ENCODE results near the gene TRIL.

TRIL gene

DNA sequence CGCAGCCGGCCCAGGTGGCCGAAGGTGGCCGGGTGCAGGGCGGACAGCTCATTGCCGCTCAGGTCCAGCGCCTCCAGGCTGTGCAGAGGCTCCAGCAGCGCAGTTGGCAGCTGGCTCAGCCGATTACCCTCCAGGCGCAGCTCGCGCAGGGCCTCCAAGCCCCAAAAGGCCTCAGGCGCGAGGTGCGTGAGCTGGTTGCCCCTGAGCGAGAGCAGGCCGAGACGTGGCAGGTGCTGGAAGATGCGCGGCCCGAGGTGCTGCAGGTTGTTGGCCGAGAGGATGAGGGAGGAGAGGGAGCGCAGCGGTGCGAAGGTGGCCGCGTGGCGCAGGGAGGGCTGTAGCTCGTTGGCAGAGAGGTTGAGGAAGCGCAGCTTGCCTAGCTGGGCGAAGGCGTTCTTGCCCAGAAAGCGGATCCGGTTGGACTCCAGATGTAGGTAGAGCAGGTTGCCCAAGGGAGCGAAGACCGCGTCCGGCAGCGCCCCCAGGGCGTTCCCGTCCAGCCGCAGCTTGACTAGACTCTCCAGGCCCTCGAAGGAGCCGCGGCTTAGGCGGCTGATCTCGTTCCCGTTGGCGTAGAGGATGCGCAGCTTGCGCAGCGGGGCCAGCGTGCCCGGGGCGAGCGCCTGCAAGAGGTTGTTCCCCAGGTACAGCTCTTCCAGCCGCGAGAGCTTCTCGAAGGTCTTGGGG, 923 bp downstream of the TRIL start:
- no peak overlapping the region for H3K27ac ChIP-seq
- no peaks in the 10 kb centered on the region for H3K36me3 ChIP-seq (ENCODE audit: insufficient read depth)
- no peaks in the 10 kb centered on the region for H4K20me1 ChIP-seq (ENCODE audit: insufficient read depth)
- TF ChIP-seq, protein P1, sequence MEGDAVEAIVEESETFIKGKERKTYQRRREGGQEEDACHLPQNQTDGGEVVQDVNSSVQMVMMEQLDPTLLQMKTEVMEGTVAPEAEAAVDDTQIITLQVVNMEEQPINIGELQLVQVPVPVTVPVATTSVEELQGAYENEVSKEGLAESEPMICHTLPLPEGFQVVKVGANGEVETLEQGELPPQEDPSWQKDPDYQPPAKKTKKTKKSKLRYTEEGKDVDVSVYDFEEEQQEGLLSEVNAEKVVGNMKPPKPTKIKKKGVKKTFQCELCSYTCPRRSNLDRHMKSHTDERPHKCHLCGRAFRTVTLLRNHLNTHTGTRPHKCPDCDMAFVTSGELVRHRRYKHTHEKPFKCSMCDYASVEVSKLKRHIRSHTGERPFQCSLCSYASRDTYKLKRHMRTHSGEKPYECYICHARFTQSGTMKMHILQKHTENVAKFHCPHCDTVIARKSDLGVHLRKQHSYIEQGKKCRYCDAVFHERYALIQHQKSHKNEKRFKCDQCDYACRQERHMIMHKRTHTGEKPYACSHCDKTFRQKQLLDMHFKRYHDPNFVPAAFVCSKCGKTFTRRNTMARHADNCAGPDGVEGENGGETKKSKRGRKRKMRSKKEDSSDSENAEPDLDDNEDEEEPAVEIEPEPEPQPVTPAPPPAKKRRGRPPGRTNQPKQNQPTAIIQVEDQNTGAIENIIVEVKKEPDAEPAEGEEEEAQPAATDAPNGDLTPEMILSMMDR (conservative IDR thresholded peaks at IDR 0.05; ENCODE audit: low read depth, low read length): no peak
- no peak overlapping the region for H3K4me3 ChIP-seq (IDR thresholded peaks at IDR 0.05; ENCODE audit: insufficient read depth, low read depth, low read length)
- no peaks in the 10 kb centered on the region for H3K79me2 ChIP-seq (ENCODE audit: insufficient read depth, low read depth)
- H3K4me2 ChIP-seq: no peak overlapping the region
- H3K9ac ChIP-seq: no peak overlapping the region
- no peak overlapping the region for H2AFZ ChIP-seq (ENCODE audit: low read depth)
- no peaks in the 10 kb centered on the region for H3K4me1 ChIP-seq (ENCODE audit: low read depth, poor library complexity, severe bottlenecking)
- no peaks in the 10 kb centered on the region for H3K27me3 ChIP-seq (ENCODE audit: insufficient read depth, low read depth)

- Histone ChIP-seq H3K4me3 (IDR thresholded peaks at IDR 0.05; ENCODE audit: insufficient read depth, low read depth, low read length) (no peak overlapping the region), H2AFZ (ENCODE audit: low read depth) (peak overlapping the region; percentile 56), H3K9ac (no peak overlapping the region), H3K27me3 (ENCODE audit: insufficient read depth, low read depth) (no peaks in the 10 kb centered on the region), H3K79me2 (ENCODE audit: insufficient read depth, low read depth) (no peaks in the 10 kb centered on the region), H3K27ac (no peak overlapping the region), H3K4me2 (peak overlapping the region; percentile 37; the same call in 1 of the 2 replicates), H4K20me1 (ENCODE audit: insufficient read depth) (no peaks in the 10 kb centered on the region), H3K36me3 (ENCODE audit: insufficient read depth) (no peaks in the 10 kb centered on the region), H3K4me1 (ENCODE audit: low read depth, poor library complexity, severe bottlenecking) (no peaks in the 10 kb centered on the region)
- TF ChIP-seq, protein P1 (conservative IDR thresholded peaks at IDR 0.05; ENCODE audit: low read depth, low read length): no peak; the same call in 1 of the 2 replicates
Observed at GRCh38 chr7:28956608-28957063, 1.5 kb downstream of the TRIL start.

DNA sequence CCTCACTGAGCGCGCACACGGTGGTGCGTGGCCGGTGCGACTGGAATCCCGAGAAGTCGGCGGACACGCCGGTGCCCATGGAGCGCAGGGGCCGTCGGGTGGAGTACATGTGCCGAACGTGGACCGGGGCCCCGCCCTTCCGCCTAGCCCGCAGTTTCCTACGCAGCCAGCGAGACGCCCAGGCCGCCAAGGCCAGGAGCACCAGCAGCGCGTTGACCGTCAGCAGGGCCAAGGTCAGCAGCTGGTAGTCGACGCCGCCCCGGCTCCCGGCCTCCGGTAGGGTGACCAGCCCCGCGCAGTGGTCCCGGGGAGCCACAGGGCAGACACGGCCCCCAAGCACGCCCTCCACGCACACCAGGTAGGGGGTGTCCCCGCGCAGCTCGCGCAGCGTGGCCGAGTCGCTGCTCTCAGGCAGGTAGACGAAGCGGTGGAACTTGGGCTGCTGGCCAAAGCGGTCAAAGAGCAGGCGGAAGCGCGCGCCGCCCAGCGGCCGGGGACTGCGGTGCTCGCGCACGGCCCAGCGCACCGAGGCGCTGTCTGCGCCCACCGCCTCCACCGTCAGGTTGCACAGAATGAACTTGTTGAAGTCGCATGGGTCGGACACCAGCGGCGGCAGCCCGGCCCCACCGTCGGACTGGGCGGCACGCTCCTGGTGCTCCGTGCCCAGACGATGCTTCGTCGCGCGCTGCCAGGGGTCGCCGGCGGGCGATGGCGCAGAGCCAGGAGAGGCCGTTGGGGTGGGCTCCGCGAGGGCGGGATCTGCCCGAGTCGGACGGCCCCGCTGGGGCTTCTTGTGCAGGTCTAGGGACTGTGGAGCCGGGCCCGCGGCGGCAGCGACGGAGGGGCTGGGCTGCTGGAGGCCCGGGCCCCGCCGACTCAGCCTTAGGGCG, 2.2 kb downstream of the TRIL start:
- H3K27me3 ChIP-seq (ENCODE audit: insufficient read depth, low read depth): no peaks in the 10 kb centered on the region
- H3K36me3 ChIP-seq (ENCODE audit: insufficient read depth): no peaks in the 10 kb centered on the region
- TF ChIP-seq, protein P1 (conservative IDR thresholded peaks at IDR 0.05; ENCODE audit: low read depth, low read length): peak; percentile 39
- H3K4me1 ChIP-seq (ENCODE audit: low read depth, poor library complexity, severe bottlenecking): no peaks in the 10 kb centered on the region
- H3K79me2 ChIP-seq (ENCODE audit: insufficient read depth, low read depth): no peaks in the 10 kb centered on the region
- no peaks in the 10 kb centered on the region for H4K20me1 ChIP-seq (ENCODE audit: insufficient read depth)
- no peak overlapping the region for H3K9ac ChIP-seq
- no peak overlapping the region for H3K4me3 ChIP-seq (IDR thresholded peaks at IDR 0.05; ENCODE audit: insufficient read depth, low read depth, low read length)
- no peak overlapping the region for H3K27ac ChIP-seq
- peak overlapping the region; percentile 37 for H3K4me2 ChIP-seq
- peak overlapping the region; percentile 56 for H2AFZ ChIP-seq (ENCODE audit: low read depth)

DNA sequence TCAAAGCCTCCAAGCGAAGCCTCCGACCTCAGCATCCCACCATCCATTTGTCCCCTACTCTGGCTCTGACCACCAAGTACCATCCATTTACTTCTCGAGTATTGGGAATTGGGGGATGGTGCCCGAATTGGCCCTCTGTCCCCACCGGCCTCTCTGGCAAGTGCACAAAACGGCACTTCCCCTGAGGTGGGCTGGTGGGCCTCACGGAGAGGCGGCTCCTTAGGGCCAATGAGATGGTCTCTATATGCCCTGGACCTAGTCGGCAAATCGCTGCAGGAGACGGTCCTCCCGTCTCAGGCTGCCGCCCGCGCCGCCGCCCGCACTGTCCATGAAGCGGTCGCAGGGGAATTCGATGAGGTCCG, 2.8 kb downstream of the TRIL start:
- Histone ChIP-seq H3K4me3 (IDR thresholded peaks at IDR 0.05; ENCODE audit: insufficient read depth, low read depth, low read length) (no peak overlapping the region), H3K36me3 (ENCODE audit: insufficient read depth) (no peaks in the 10 kb centered on the region), H3K4me2 (no peak overlapping the region), H2AFZ (ENCODE audit: low read depth) (no peak overlapping the region), H3K79me2 (ENCODE audit: insufficient read depth, low read depth) (no peaks in the 10 kb centered on the region), H4K20me1 (ENCODE audit: insufficient read depth) (no peaks in the 10 kb centered on the region), H3K27me3 (ENCODE audit: insufficient read depth, low read depth) (no peaks in the 10 kb centered on the region), H3K9ac (no peak overlapping the region), H3K4me1 (ENCODE audit: low read depth, poor library complexity, severe bottlenecking) (no peaks in the 10 kb centered on the region), H3K27ac (no peak overlapping the region)
- TF ChIP-seq, protein P1 (conservative IDR thresholded peaks at IDR 0.05; ENCODE audit: low read depth, low read length): no peak

Measured in KMS-11 (cell line).